GM12864 (cell line): ENCODE measurements around the gene PRCD.
"Not testable (repeated sequence)": the region's sequence is repeated elsewhere in the genome, so short reads cannot be mapped to it uniquely, and the experiment has no call there.

ENCODE experiments used
- DNase-seq: peaks from one replicate; pipeline ENCODE4 v3.0.0-alpha.2; 2011; ENCODE audit warnings: low read depth
- H3K4me3 ChIP-seq: 2 replicates; pipeline ENCODE4 v1.5.1; 2011; ENCODE audit warnings: mild to moderate bottlenecking, low read depth, low read length, control low read depth
- CTCF ChIP-seq: IDR thresholded peaks from 2 replicates; pipeline ENCODE4 v1.5.1; 2011; ENCODE audit warnings: low read depth, mild to moderate bottlenecking, moderate library complexity, low read length, control low read depth, inconsistent platforms; ENCODE audit errors: missing control alignments

The PRCD gene

GRCh38 chr17:76530095-76530723 is 9.6 kb upstream of the PRCD start:
- no peak for DNase-seq
- no peak for TF ChIP-seq CTCF
- no peak overlapping the region for H3K4me3 ChIP-seq

GRCh38 chr17:76530811-76531485 is 8.9 kb upstream of the PRCD start:
- H3K4me3 ChIP-seq = no peak overlapping the region
- DNase-seq = no peak
- TF ChIP-seq CTCF = no peak

GRCh38 chr17:76531486-76532038 is 8.3 kb upstream of the PRCD start:
- H3K4me3 ChIP-seq = no peak overlapping the region
- no peak for DNase-seq
- TF ChIP-seq CTCF = no peak

GRCh38 chr17:76532072-76532651 is 7.7 kb upstream of the PRCD start:
- no peak for TF ChIP-seq CTCF
- H3K4me3 ChIP-seq = no peak overlapping the region
- no peak for DNase-seq

- not testable (repeated sequence) for H3K4me3 ChIP-seq, DNase-seq
Measured at GRCh38 chr17:76533640-76534359, 6.0 kb upstream of the PRCD start.

- DNase-seq = no peak
- H3K4me3 ChIP-seq = no peak overlapping the region
- no peak for TF ChIP-seq CTCF
Measured at GRCh38 chr17:76534831-76535732, 4.8 kb upstream of the PRCD start.
